Testis (tissue), 2 donors: ENCODE results near the gene SLC2A6.

ENCODE experiments used
- CTCF ChIP-seq, 3 experiments: fragments of 450-650 bp in 2 of 3; fragments of 200-600 bp in 1 of 3; sonication (generic) in 1 of 3; IDR thresholded peaks; one replicate each; pipeline ENCODE4 v1.5.1; 2016 to 2019; ENCODE audit warnings: antibody characterized with exemption in 3 of 3, mild to moderate bottlenecking in 2 of 3, moderate library complexity in 1 of 3
- POLR2A ChIP-seq: fragments of 450-650 bp; IDR thresholded peaks from one replicate; pipeline ENCODE4 v1.6.1; 2017; ENCODE audit warnings: antibody characterized with exemption, mild to moderate bottlenecking, moderate library complexity

DNA sequence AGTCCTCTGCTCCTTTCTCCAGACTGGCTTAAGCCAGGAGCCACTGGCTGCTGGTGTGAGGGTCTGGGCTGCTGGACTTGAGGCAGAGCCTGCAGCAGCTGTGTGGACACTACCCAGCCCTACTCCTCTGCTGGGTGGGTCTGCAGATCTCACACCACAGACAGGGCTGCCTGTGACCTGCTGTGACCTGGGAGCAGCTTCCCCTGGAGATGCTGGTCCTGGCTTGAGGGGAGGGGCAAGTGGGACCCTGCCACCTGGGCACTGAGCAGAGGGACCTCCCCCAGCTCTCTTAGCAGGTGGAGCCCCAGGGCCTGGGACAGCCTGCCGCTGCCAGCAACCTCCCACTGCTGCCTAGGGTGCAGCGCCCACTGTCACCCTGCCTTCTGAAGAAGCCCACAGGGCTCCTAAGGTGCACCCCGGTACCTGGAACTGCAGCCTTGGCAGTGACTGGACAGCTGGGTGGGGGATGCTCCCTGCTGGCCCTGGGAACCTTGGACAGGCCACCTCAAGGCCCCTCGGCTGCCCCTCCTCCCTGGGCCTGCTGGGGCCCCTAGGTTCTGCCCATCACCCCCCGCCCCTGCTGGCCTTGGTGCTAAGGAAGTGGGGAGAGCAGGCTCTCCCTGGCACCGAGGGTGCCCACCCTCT, 10.0 kb downstream of the SLC2A6 start:
- TF ChIP-seq CTCF (IDR thresholded peaks at IDR 0.05), result no peak
- TF ChIP-seq POLR2A, result no peak
